Measurements from ENCODE around the gene MAZ.
"Not testable (repeated sequence)": the region's sequence is repeated elsewhere in the genome, so short reads cannot be mapped to it uniquely, and the experiment has no call there.

The MAZ gene

GRCh38 chr16:29820730-29821642 lies 14.7 kb downstream of the MAZ start:
- Histone ChIP-seq H3K4me3 (ENCODE audit: low read length) (peak overlapping the region; percentile 81), H3K9ac (ENCODE audit: low read depth, low read length) (peak overlapping the region; percentile 83), H3K4me2 (ENCODE audit: low read length) (peak overlapping the region; percentile 87), H3K27me3 (ENCODE audit: control insufficient read depth, insufficient read depth, low read length) (no peaks in the 10 kb centered on the region), H3K9me3 (replicated peaks; ENCODE audit: low read length) (no peaks in the 10 kb centered on the region), H3K4me1 (ENCODE audit: control insufficient read depth, insufficient read depth, low read length) (peaks cover 69% of the 10 kb centered on the region), H3K36me3 (ENCODE audit: insufficient read depth, low read length) (peaks cover 8% of the 10 kb centered on the region)

GRCh38 chr16:29821643-29822115 lies 15.3 kb downstream of the MAZ start:
- peak overlapping the region; percentile 83 for H3K9ac ChIP-seq (ENCODE audit: low read depth, low read length)

GRCh38 chr16:29824589-29825144 lies 18.3 kb downstream of the MAZ start:
- Histone ChIP-seq H3K9ac (ENCODE audit: low read depth, low read length) (peak overlapping the region; percentile 22), H3K4me2 (ENCODE audit: low read length) (peak overlapping the region; percentile 74), H3K27me3 (ENCODE audit: control insufficient read depth, insufficient read depth, low read length) (no peaks in the 10 kb centered on the region), H3K36me3 (ENCODE audit: insufficient read depth, low read length) (peaks cover 10% of the 10 kb centered on the region), H3K4me1 (ENCODE audit: control insufficient read depth, insufficient read depth, low read length) (peaks cover 66% of the 10 kb centered on the region), H3K9me3 (replicated peaks; ENCODE audit: low read length) (no peaks in the 10 kb centered on the region), H3K4me3 (ENCODE audit: low read length) (peak overlapping the region; percentile 33)

More at GRCh38 chr16:29821643-29822115, 15.3 kb downstream of the MAZ start:
- Histone ChIP-seq H3K4me3 (ENCODE audit: low read length) (peak overlapping the region; percentile 81), H3K27me3 (ENCODE audit: control insufficient read depth, insufficient read depth, low read length) (no peaks in the 10 kb centered on the region), H3K9me3 (replicated peaks; ENCODE audit: low read length) (no peaks in the 10 kb centered on the region), H3K4me2 (ENCODE audit: low read length) (peak overlapping the region; percentile 87), H3K4me1 (ENCODE audit: control insufficient read depth, insufficient read depth, low read length) (peaks cover 73% of the 10 kb centered on the region), H3K36me3 (ENCODE audit: insufficient read depth, low read length) (peaks cover 8% of the 10 kb centered on the region)

GRCh38 chr16:29825145-29826044 lies 19.1 kb downstream of the MAZ start:
- H3K9me3 ChIP-seq (replicated peaks; ENCODE audit: low read length) = no peaks in the 10 kb centered on the region
- peak overlapping the region; percentile 22 for H3K9ac ChIP-seq (ENCODE audit: low read depth, low read length)
- H3K36me3 ChIP-seq (ENCODE audit: insufficient read depth, low read length) = peaks cover 16% of the 10 kb centered on the region
- peak overlapping the region; percentile 33 for H3K4me3 ChIP-seq (ENCODE audit: low read length)
- peaks cover 61% of the 10 kb centered on the region for H3K4me1 ChIP-seq (ENCODE audit: control insufficient read depth, insufficient read depth, low read length)
- no peaks in the 10 kb centered on the region for H3K27me3 ChIP-seq (ENCODE audit: control insufficient read depth, insufficient read depth, low read length)
- H3K4me2 ChIP-seq (ENCODE audit: low read length) = peak overlapping the region; percentile 74

- Histone ChIP-seq H3K4me3 (ENCODE audit: low read length) (no peak overlapping the region), H3K27me3 (ENCODE audit: control insufficient read depth, insufficient read depth, low read length) (no peaks in the 10 kb centered on the region), H3K4me1 (ENCODE audit: control insufficient read depth, insufficient read depth, low read length) (peaks cover 55% of the 10 kb centered on the region), H3K9me3 (replicated peaks; ENCODE audit: low read length) (no peaks in the 10 kb centered on the region), H3K36me3 (ENCODE audit: insufficient read depth, low read length) (peaks cover 25% of the 10 kb centered on the region), H3K9ac (ENCODE audit: low read depth, low read length) (no peak overlapping the region), H3K4me2 (ENCODE audit: low read length) (peak overlapping the region; percentile 74)
These were observed 20.0 kb downstream of the MAZ start for GRCh38 chr16:29826342-29826695.

GRCh38 chr16:29830774-29831173 lies 24.4 kb downstream of the MAZ start:
- peaks cover 59% of the 10 kb centered on the region for H3K36me3 ChIP-seq (ENCODE audit: insufficient read depth, low read length)
- no peak overlapping the region for H3K4me2 ChIP-seq (ENCODE audit: low read length)
- peaks cover 11% of the 10 kb centered on the region for H3K4me1 ChIP-seq (ENCODE audit: control insufficient read depth, insufficient read depth, low read length)
- H3K27me3 ChIP-seq (ENCODE audit: control insufficient read depth, insufficient read depth, low read length) = no peaks in the 10 kb centered on the region
- no peak overlapping the region for H3K4me3 ChIP-seq (ENCODE audit: low read length)
- no peak overlapping the region for H3K9ac ChIP-seq (ENCODE audit: low read depth, low read length)
- H3K9me3 ChIP-seq (replicated peaks; ENCODE audit: low read length) = no peaks in the 10 kb centered on the region

- H3K9ac ChIP-seq (ENCODE audit: low read depth, low read length) = no peak overlapping the region
- no peaks in the 10 kb centered on the region for H3K9me3 ChIP-seq (replicated peaks; ENCODE audit: low read length)
- H3K4me2 ChIP-seq (ENCODE audit: low read length) = no peak overlapping the region
- no peaks in the 10 kb centered on the region for H3K27me3 ChIP-seq (ENCODE audit: control insufficient read depth, insufficient read depth, low read length)
- no peak overlapping the region for H3K4me3 ChIP-seq (ENCODE audit: low read length)
- H3K4me1 ChIP-seq (ENCODE audit: control insufficient read depth, insufficient read depth, low read length) = peaks cover 5% of the 10 kb centered on the region
- peaks cover 64% of the 10 kb centered on the region for H3K36me3 ChIP-seq (ENCODE audit: insufficient read depth, low read length)
These were observed 25.2 kb downstream of the MAZ start for GRCh38 chr16:29831490-29831889.

GRCh38 chr16:29833219-29833618 lies 26.9 kb downstream of the MAZ start:
- not testable (repeated sequence) for H3K9me3 ChIP-seq (replicated peaks; ENCODE audit: low read length); H3K4me1 ChIP-seq (ENCODE audit: control insufficient read depth, insufficient read depth, low read length); H3K4me3 ChIP-seq (ENCODE audit: low read length); H3K9ac ChIP-seq (ENCODE audit: low read depth, low read length); H3K27me3 ChIP-seq (ENCODE audit: control insufficient read depth, insufficient read depth, low read length); H3K4me2 ChIP-seq (ENCODE audit: low read length)
- peaks cover 74% of the 10 kb centered on the region for H3K36me3 ChIP-seq (ENCODE audit: insufficient read depth, low read length)

- Histone ChIP-seq H3K4me3 (ENCODE audit: low read length) (no peak overlapping the region), H3K4me1 (ENCODE audit: control insufficient read depth, insufficient read depth, low read length) (no peaks in the 10 kb centered on the region), H3K27me3 (ENCODE audit: control insufficient read depth, insufficient read depth, low read length) (no peaks in the 10 kb centered on the region), H3K9ac (ENCODE audit: low read depth, low read length) (no peak overlapping the region), H3K36me3 (ENCODE audit: insufficient read depth, low read length) (peaks cover 82% of the 10 kb centered on the region), H3K9me3 (replicated peaks; ENCODE audit: low read length) (no peaks in the 10 kb centered on the region), H3K4me2 (ENCODE audit: low read length) (no peak overlapping the region)
These were observed 27.8 kb downstream of the MAZ start for GRCh38 chr16:29834079-29834478.

- Histone ChIP-seq H3K4me1 (ENCODE audit: control insufficient read depth, insufficient read depth, low read length) (no peaks in the 10 kb centered on the region), H3K27me3 (ENCODE audit: control insufficient read depth, insufficient read depth, low read length) (no peaks in the 10 kb centered on the region), H3K4me3 (ENCODE audit: low read length) (no peak overlapping the region), H3K36me3 (ENCODE audit: insufficient read depth, low read length) (peaks cover 87% of the 10 kb centered on the region), H3K9me3 (replicated peaks; ENCODE audit: low read length) (no peaks in the 10 kb centered on the region), H3K4me2 (ENCODE audit: low read length) (no peak overlapping the region), H3K9ac (ENCODE audit: low read depth, low read length) (no peak overlapping the region)
These were observed 29.6 kb downstream of the MAZ start for GRCh38 chr16:29835926-29836325.

GRCh38 chr16:29836623-29837022 lies 30.3 kb downstream of the MAZ start:
- no peak overlapping the region for H3K4me3 ChIP-seq (ENCODE audit: low read length)
- H3K9ac ChIP-seq (ENCODE audit: low read depth, low read length) = no peak overlapping the region
- no peak overlapping the region for H3K4me2 ChIP-seq (ENCODE audit: low read length)
- no peaks in the 10 kb centered on the region for H3K27me3 ChIP-seq (ENCODE audit: control insufficient read depth, insufficient read depth, low read length)
- no peaks in the 10 kb centered on the region for H3K4me1 ChIP-seq (ENCODE audit: control insufficient read depth, insufficient read depth, low read length)
- no peaks in the 10 kb centered on the region for H3K9me3 ChIP-seq (replicated peaks; ENCODE audit: low read length)
- peaks cover 86% of the 10 kb centered on the region for H3K36me3 ChIP-seq (ENCODE audit: insufficient read depth, low read length)
